HG02973 (cell line): Measurements from ENCODE around the gene FKBP1B.
"Not testable (repeated sequence)": the region's sequence is repeated elsewhere in the genome, so short reads cannot be mapped to it uniquely, and the experiment has no call there.

Experiments
- ATAC-seq: cut with Tn5 transposase; IDR thresholded peaks from one replicate; pipeline ENCODE4 v1.9.1; 2021; ENCODE audit warnings: moderate library complexity; ENCODE audit not compliant: unreplicated experiment

FKBP1B gene

DNA sequence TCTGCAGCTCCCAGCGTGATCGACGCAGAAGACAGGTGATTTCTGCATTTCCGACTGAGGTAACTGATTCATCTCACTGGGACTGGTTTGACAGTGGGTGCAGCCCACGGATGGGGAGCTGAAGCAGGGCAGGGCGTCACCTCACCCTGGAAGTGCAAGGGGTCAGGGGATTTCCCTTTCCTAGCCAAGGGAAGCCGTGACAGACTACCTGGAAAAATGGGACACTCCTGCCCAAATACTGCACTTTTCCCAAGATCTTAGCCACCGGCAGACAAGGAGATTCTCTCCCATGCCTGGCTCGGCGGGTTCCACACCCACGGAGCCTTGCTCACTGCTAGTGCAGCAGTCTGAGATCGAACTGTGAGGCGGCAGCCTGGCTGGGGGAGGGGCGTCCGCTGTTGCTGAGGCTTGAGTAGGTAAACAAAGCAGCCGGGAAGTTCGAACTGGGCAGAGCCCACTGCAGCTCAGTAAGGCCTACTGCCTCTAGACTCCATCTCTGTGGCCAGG is 45.7 kb downstream of the FKBP1B start:
- ATAC-seq: not testable (repeated sequence)

DNA sequence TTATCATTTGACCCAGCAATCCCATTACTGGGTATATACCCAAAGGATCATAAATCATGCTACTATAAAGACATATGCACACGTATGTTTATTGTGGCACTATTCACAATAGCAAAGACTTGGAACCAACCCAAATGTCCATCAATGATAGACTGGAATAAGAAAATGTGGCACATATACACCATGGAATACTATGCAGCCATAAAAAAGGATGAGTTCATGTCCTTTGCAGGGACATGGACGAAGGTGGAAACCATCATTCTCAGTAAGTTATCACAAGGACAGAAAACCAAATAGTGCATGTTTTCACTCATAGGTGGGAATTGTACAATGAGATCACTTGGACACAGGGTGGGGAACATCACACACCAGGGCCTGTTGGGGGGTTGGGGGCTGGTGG is 51.2 kb downstream of the FKBP1B start:
- ATAC-seq: not testable (repeated sequence)

DNA sequence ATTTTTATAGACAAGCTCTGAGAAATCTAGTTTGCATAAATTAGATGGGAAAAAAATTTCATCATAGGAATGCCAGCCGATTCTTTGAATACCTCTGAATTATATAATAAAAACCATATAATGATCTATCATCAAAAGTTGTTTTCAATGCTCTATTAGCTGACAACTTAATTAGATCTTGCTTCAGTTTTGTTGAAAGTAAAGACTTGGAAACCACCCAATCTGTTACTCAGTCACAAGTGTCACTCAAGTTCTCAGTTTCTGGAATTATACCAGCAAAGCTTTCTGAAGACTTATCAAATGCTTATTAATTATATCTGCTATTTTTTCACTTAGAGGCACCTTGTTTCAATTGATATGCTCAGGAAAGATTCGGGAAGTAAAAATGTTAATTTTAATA is 52.5 kb downstream of the FKBP1B start:
- ATAC-seq: no peak

GRCh38 chr2:24102677-24103076 is 53.1 kb downstream of the FKBP1B start:
- ATAC-seq: no peak

- no peak for ATAC-seq
Observed at GRCh38 chr2:24104110-24104650, 54.6 kb downstream of the FKBP1B start.

DNA sequence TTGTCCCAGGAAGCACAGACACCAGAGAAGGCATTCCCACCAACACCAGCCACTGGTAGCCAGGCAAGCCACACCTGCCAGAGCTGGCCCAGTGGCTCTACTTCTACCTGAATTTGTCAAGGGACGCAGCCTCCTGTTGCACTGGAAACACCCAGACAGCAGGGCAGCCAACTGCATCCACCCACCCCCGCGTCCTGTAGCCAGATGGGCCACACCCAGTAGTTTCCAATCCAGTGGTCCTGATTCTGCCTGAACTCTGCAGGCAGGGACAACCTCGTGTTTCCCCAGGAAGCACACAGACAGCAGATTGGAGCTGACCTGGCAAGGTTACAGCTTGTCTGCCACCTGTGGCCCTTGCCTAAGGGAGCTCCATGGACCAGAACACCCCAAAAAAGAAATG is 55.4 kb downstream of the FKBP1B start:
- ATAC-seq: no peak

GRCh38 chr2:24105816-24106215 is 56.3 kb downstream of the FKBP1B start:
- no peak for ATAC-seq

- ATAC-seq: no peak
Observed at GRCh38 chr2:24106786-24107185, 57.2 kb downstream of the FKBP1B start.

- no peak for ATAC-seq
Observed at GRCh38 chr2:24107336-24107735, 57.8 kb downstream of the FKBP1B start.

- ATAC-seq: not testable (repeated sequence)
Observed at GRCh38 chr2:24109431-24109830, 59.9 kb downstream of the FKBP1B start.

DNA sequence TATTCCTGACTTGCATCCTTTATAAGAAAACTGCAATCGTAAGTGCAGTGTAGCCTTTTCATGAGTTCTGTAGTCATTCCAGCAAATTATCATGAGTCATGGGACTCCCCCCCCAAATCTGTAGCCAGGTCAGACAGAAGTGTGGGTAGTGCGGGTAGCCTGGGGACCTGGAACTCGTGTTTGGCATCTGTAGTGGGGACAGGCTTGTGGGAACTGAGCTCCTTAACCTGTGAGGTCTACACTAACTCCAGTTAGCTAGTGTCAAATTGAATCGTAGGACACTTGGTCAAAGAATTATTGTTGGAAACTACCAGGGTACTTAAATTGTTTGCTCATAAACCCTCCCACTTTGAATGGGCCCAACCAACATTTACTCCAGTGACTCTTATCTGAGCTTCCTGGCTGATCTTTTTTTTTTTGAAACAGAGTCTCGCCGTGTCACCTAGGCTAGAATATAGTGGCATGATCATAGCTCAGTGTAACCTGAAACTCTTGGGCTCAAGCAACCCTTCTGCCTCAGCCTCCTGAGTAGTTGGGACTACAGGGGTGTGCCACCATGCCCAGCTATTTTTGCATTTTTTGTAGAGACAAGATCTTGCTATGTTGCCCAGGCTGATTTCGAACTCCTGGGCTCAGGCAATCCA is 61.2 kb downstream of the FKBP1B start:
- no peak for ATAC-seq

DNA sequence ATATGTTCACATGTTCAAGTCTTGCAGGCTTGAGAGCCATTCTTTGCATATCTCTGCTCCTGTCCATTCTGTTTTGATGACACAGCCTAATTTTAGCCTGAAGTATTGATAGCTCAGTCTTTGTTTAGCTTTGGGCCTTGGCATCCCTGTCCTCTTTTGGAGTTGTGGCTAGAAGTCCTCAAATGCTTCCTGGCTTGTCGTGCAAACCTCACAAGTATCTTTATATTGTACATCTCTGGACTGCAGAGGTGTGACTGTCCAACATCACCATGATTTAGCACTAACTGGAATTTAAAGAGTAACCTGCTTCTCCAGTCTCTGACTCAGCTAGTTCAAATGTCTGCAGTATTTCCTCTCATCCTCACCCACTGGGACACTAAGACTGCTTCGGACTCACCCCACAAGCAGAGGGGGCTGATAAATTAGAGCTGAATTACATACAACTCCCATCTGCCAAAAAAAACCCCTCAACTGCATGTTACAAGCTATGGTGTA is 61.9 kb downstream of the FKBP1B start:
- no peak for ATAC-seq
